Measurements from ENCODE around the gene PPIL1. TPM values are rescaled to one million over a fixed set of nuclear protein-coding genes. Genes with fewer than 3 reads are reported as not detected.

Gene PPIL1
- total RNA-seq, 1 donor from 2014 or later: 25.6 TPM

DNA sequence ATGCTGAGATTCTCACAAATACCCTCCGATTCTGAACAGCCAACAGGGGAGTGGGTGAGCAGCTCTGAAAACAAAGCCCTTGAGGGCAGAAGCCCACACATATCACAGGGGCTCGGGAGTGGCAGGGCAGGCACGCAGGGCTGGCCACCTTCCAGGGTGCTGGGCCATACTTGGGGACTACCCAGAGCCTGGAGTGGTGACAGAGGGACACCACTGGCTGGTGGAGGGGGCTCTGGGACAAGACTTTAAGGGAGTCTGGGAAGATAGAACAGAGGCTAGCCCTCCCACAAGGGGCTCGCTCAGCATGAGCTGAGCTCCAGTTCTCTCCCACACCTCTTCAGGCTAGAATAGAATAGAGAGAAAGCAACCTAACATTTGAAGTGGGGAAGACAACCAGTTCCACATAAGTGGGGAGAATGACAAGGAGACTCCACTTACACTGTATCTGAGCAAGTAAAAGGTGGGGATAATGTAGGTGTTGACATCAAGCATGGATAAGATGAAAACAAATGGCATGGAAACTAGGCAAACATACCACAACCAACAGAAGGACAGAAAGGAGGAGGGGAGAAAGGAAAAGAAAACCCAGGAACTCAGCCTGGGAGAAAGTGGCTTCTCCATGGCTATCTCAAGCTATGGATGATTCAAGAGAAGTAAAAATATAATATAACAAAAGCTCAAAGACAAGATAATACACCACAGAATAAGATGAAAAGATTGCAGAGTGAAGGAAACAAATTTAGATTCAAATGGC is 7.0 kb downstream of the PPIL1 start:
- Mint-ChIP-seq H3K9me3 (ENCODE audit: low read depth) (no peaks in the 10 kb centered on the region), H3K36me3 (ENCODE audit: low read depth) (peaks cover 30% of the 10 kb centered on the region), H3K4me1 (ENCODE audit: low read depth) (no peaks in the 10 kb centered on the region), H3K27ac (ENCODE audit: unreplicated experiment) (peak overlapping the region; percentile 14), H3K4me3 (ENCODE audit: unreplicated experiment) (no peak overlapping the region), H3K27me3 (ENCODE audit: low read depth) (no peaks in the 10 kb centered on the region)
- no peak for DNase-seq (ENCODE audit: low spot score)
- TF ChIP-seq, protein P1, sequence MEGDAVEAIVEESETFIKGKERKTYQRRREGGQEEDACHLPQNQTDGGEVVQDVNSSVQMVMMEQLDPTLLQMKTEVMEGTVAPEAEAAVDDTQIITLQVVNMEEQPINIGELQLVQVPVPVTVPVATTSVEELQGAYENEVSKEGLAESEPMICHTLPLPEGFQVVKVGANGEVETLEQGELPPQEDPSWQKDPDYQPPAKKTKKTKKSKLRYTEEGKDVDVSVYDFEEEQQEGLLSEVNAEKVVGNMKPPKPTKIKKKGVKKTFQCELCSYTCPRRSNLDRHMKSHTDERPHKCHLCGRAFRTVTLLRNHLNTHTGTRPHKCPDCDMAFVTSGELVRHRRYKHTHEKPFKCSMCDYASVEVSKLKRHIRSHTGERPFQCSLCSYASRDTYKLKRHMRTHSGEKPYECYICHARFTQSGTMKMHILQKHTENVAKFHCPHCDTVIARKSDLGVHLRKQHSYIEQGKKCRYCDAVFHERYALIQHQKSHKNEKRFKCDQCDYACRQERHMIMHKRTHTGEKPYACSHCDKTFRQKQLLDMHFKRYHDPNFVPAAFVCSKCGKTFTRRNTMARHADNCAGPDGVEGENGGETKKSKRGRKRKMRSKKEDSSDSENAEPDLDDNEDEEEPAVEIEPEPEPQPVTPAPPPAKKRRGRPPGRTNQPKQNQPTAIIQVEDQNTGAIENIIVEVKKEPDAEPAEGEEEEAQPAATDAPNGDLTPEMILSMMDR (IDR thresholded peaks at IDR 0.05): no peak

DNA sequence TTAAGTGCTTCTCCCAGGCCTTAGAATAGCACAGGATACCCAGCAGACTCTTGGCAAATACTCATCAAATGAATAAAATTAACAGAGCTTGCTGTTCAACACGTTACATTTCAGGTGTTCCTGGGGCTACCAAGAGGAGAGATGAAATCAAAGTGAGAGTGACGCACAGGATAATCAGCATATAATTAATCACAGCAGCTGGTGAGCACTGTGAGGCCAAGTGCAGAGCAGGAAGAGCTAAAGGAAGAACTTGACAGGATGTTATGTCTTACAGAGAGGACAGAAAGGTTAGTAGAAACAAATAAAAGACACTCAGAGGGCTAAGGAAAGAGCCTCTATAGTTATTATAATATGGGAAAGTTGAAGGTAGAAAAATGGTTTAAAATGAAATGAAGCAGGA is 8.8 kb downstream of the PPIL1 start:
- H3K4me1 Mint-ChIP-seq (ENCODE audit: low read depth): no peaks in the 10 kb centered on the region
- H3K4me3 Mint-ChIP-seq (ENCODE audit: unreplicated experiment): no peak overlapping the region
- peaks cover 29% of the 10 kb centered on the region for H3K36me3 Mint-ChIP-seq (ENCODE audit: low read depth)
- H3K27ac Mint-ChIP-seq (ENCODE audit: unreplicated experiment): no peak overlapping the region
- no peaks in the 10 kb centered on the region for H3K9me3 Mint-ChIP-seq (ENCODE audit: low read depth)
- no peak for DNase-seq (ENCODE audit: low spot score)
- H3K27me3 Mint-ChIP-seq (ENCODE audit: low read depth): no peaks in the 10 kb centered on the region
- TF ChIP-seq, protein P1 (IDR thresholded peaks at IDR 0.05): no peak

DNA sequence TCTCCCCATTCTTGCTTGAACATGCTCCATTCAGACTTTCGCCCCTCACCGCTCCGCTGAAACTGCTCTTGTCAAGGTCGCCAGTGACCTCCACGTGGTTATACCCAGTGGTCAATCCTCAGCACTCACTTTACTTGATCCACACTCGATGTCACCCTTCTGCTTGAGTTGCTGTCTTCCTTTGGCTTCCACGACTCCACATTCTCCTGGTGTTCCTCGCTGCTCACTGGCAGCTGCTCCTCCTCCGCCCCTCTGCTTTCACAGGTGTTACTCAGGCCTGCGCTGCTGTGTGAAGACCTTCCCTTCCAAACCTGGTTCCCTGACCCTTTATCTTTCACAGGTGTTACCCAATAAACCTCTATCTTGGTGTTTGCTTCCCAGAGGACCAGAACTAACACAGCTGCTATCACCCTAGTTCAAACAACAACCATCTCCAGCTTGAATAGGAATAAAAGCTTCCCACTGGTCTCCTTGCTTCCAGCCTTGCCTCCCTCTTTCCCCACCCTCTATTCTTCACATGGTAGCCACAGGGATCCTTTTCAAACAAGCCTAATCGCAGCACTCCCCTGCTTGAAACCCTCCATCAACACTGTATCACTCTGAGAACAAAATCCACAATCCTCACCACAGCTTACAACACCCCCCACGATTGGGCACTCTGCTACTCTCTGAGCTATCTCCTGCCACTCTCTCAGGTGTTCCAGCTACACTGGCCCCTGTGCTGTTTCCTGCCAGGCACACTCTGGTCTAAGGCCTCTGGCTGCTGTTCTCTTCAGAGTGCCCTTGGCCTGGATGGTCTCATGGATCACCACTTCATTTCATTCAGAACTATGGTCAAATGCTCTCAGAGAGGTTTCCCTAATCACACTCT is 10.7 kb downstream of the PPIL1 start:
- no peaks in the 10 kb centered on the region for H3K9me3 Mint-ChIP-seq (ENCODE audit: low read depth)
- no peak overlapping the region for H3K4me3 Mint-ChIP-seq (ENCODE audit: unreplicated experiment)
- DNase-seq (ENCODE audit: low spot score): no peak
- no peak overlapping the region for H3K27ac Mint-ChIP-seq (ENCODE audit: unreplicated experiment)
- H3K27me3 Mint-ChIP-seq (ENCODE audit: low read depth): no peaks in the 10 kb centered on the region
- peaks cover 21% of the 10 kb centered on the region for H3K36me3 Mint-ChIP-seq (ENCODE audit: low read depth)
- peaks cover 4% of the 10 kb centered on the region for H3K4me1 Mint-ChIP-seq (ENCODE audit: low read depth)
- TF ChIP-seq, protein P1 (IDR thresholded peaks at IDR 0.05): no peak

DNA sequence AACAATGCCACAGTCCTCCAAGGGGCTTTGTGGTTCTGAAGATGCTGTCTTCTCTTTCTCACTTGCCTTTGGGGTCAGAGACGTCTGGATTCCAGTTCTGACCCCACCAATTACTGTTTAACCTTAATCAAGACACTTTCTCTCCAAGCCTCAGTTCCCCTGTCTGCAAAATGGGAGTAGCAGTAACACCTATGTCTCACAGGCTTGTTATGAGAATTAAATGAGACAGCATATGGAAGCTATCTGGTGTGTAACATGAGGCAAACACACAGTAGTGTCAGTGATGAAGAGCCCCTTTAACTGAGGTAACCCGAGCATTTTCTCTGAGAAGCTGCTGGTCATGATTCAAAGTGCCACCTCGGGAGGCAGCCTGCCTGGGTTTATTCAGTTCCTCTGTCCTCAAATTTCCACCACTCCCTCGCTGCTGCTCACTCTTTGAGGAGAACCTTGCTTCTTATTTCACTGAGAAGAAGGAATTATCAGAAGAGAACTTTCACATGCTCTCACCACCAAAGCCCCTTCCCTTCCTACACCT is 11.7 kb downstream of the PPIL1 start:
- no peaks in the 10 kb centered on the region for H3K9me3 Mint-ChIP-seq (ENCODE audit: low read depth)
- no peak overlapping the region for H3K27ac Mint-ChIP-seq (ENCODE audit: unreplicated experiment)
- TF ChIP-seq, protein P1 (IDR thresholded peaks at IDR 0.05): no peak
- DNase-seq (ENCODE audit: low spot score): no peak
- no peak overlapping the region for H3K4me3 Mint-ChIP-seq (ENCODE audit: unreplicated experiment)
- peaks cover 12% of the 10 kb centered on the region for H3K4me1 Mint-ChIP-seq (ENCODE audit: low read depth)
- peaks cover 18% of the 10 kb centered on the region for H3K36me3 Mint-ChIP-seq (ENCODE audit: low read depth)
- H3K27me3 Mint-ChIP-seq (ENCODE audit: low read depth): no peaks in the 10 kb centered on the region

DNA sequence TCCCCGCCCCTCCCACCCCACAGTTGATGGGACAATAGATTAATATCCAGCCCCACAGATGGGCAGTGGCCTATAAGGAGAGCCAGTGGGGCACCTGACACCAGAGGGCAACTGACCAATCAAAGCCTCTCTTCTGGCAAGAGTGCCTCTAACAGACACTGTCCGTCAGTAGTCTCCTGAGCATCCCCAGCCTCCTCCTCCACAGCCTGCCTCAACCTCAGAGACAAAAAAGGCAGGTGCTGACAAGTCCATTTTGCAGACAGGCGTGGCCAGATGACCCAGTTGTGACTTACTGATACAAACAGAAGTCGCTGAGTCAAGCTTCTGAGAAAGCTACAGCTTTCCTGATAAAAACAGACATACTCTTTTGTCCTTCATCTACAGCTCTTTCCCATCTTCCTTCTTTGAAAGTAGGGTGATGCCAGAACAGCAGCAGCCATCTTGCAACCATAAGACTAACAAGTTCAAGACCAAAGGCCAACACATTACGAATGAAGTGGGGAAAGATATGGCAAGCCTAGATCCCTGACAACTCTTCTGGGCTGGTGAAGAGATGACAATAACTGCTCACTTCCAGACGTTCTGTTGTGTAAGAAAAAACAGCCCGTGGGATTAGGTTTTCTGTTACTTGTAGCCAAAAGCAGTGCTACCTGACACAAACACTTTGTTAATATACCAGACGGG is 12.3 kb downstream of the PPIL1 start:
- H3K9me3 Mint-ChIP-seq (ENCODE audit: low read depth): no peaks in the 10 kb centered on the region
- no peak overlapping the region for H3K27ac Mint-ChIP-seq (ENCODE audit: unreplicated experiment)
- H3K36me3 Mint-ChIP-seq (ENCODE audit: low read depth): peaks cover 18% of the 10 kb centered on the region
- no peak for DNase-seq (ENCODE audit: low spot score)
- no peak overlapping the region for H3K4me3 Mint-ChIP-seq (ENCODE audit: unreplicated experiment)
- H3K4me1 Mint-ChIP-seq (ENCODE audit: low read depth): peaks cover 12% of the 10 kb centered on the region
- TF ChIP-seq, protein P1 (IDR thresholded peaks at IDR 0.05): no peak
- H3K27me3 Mint-ChIP-seq (ENCODE audit: low read depth): no peaks in the 10 kb centered on the region
